Cortex of kidney (tissue), 1 donor: Measurements from ENCODE around the gene MYO3A.
"Not testable (repeated sequence)": the region's sequence is repeated elsewhere in the genome, so short reads cannot be mapped to it uniquely, and the experiment has no call there.

Experiments
- DNase-seq: peaks from one replicate; lab custom pipeline; 2025; lab: John Stamatoyannopoulos, UW

Gene MYO3A

GRCh38 chr10:26090026-26090425 is 156.0 kb downstream of the MYO3A start:
- no peak for DNase-seq

- no peak for DNase-seq
Observed at GRCh38 chr10:26090762-26091161, 156.7 kb downstream of the MYO3A start.

GRCh38 chr10:26093229-26093628 is 159.2 kb downstream of the MYO3A start:
- no peak for DNase-seq

- DNase-seq, result no peak
Observed at GRCh38 chr10:26095781-26096180, 161.8 kb downstream of the MYO3A start.

GRCh38 chr10:26097549-26097948 is 163.5 kb downstream of the MYO3A start:
- not testable (repeated sequence) for DNase-seq

- DNase-seq, result no peak
Observed at GRCh38 chr10:26112532-26112931, 178.5 kb downstream of the MYO3A start.

- DNase-seq, result no peak
Observed at GRCh38 chr10:26138613-26139012, 204.6 kb downstream of the MYO3A start.

- DNase-seq, result no peak
Observed at GRCh38 chr10:26156019-26156418, 222.0 kb downstream of the MYO3A start.

- DNase-seq, result no peak
Observed at GRCh38 chr10:26157734-26158133, 223.7 kb downstream of the MYO3A start.

- no peak for DNase-seq
Observed at GRCh38 chr10:26169466-26169865, 235.4 kb downstream of the MYO3A start.

- no peak for DNase-seq
Observed at GRCh38 chr10:26172131-26172530, 238.1 kb downstream of the MYO3A start.

GRCh38 chr10:26173837-26174236 is 239.8 kb downstream of the MYO3A start:
- no peak for DNase-seq

- DNase-seq, result no peak
Observed at GRCh38 chr10:26177341-26177740, 243.3 kb downstream of the MYO3A start.

- DNase-seq, result no peak
Observed at GRCh38 chr10:26194275-26194674, 260.2 kb downstream of the MYO3A start.

- no peak for DNase-seq
Observed at GRCh38 chr10:26197248-26197647, 263.2 kb downstream of the MYO3A start.

- no peak for DNase-seq
Observed at GRCh38 chr10:26198119-26198518, 264.1 kb downstream of the MYO3A start.

GRCh38 chr10:26199841-26200240 is 265.8 kb downstream of the MYO3A start:
- DNase-seq, result no peak

GRCh38 chr10:26205223-26205622 is 271.2 kb downstream of the MYO3A start:
- DNase-seq, result no peak

GRCh38 chr10:26211781-26212444 is 277.9 kb downstream of the MYO3A start:
- DNase-seq, result no peak

GRCh38 chr10:26212511-26212910 is 278.5 kb downstream of the MYO3A start:
- DNase-seq, result no peak

- no peak for DNase-seq
Observed at GRCh38 chr10:26213157-26213800, 279.2 kb downstream of the MYO3A start.

- DNase-seq, result no peak
Observed at GRCh38 chr10:26214004-26214403, 280.0 kb downstream of the MYO3A start.

GRCh38 chr10:26214551-26215395 is 280.7 kb downstream of the MYO3A start:
- no peak for DNase-seq
